OCI-LY1 (cell line): ENCODE results near the gene RARS1.
"Not testable (repeated sequence)": the region's sequence is repeated elsewhere in the genome, so short reads cannot be mapped to it uniquely, and the experiment has no call there.

Source experiments
- H2AFZ ChIP-seq: fragments of 200-600 bp; sonication (generic), shearing (Covaris generic); 2 replicates; pipeline ENCODE4 v1.6.0; 2014; ENCODE audit warnings: antibody characterized with exemption, mild to moderate bottlenecking, low read length
- H3F3A ChIP-seq: fragments of 200-600 bp; sonication (generic), shearing (Covaris generic); 2 replicates; pipeline ENCODE4 v1.6.0; 2014; ENCODE audit warnings: mild to moderate bottlenecking, antibody characterized with exemption, low read length, moderate library complexity; ENCODE audit not compliant: insufficient read depth
- H3K27ac ChIP-seq: fragments of 200-600 bp; sonication (generic); 2 replicates; pipeline ENCODE4 v1.5.1; 2014; ENCODE audit warnings: low read length, mixed run types, mild to moderate bottlenecking, low read depth; ENCODE audit not compliant: poor library complexity, severe bottlenecking
- H3K27me3 ChIP-seq: fragments of 200-600 bp; sonication (generic); 2 replicates; pipeline ENCODE4 v1.6.0; 2014; ENCODE audit warnings: antibody characterized with exemption, mild to moderate bottlenecking, low read length, moderate library complexity; ENCODE audit not compliant: insufficient read depth
- H3K36me3 ChIP-seq: fragments of 200-600 bp; sonication (generic); 2 replicates; pipeline ENCODE4 v1.6.1; 2014; ENCODE audit warnings: mild to moderate bottlenecking, antibody characterized with exemption, low read length, moderate library complexity, mixed read lengths; ENCODE audit not compliant: insufficient read depth
- H3K4me1 ChIP-seq: fragments of 200-600 bp; sonication (generic); 2 replicates; pipeline ENCODE4 v1.5.1; 2014; ENCODE audit warnings: mild to moderate bottlenecking, low read length, moderate library complexity; ENCODE audit not compliant: insufficient read depth, severe bottlenecking
- H3K4me2 ChIP-seq: fragments of 200-600 bp; sonication (generic), shearing (Covaris generic); 2 replicates; pipeline ENCODE4 v1.6.1; 2014; ENCODE audit warnings: low read length
- H3K4me3 ChIP-seq: fragments of 200-600 bp; sonication (generic); 2 replicates; pipeline ENCODE4 v1.5.1; 2014; ENCODE audit warnings: low read length, low read depth, mild to moderate bottlenecking, mixed read lengths; ENCODE audit not compliant: poor library complexity, severe bottlenecking
- H3K79me2 ChIP-seq: fragments of 200-600 bp; shearing (Covaris generic); 2 replicates; pipeline ENCODE4 v1.6.1; 2016; ENCODE audit warnings: mixed run types, low read length, mixed read lengths; ENCODE audit not compliant: insufficient read depth
- H3K9ac ChIP-seq: fragments of 200-600 bp; sonication (generic), shearing (Covaris generic); 2 replicates; pipeline ENCODE4 v1.6.1; 2014; ENCODE audit warnings: mild to moderate bottlenecking, low read length, mixed read lengths
- H3K9me2 ChIP-seq: fragments of 200-600 bp; sonication (generic), shearing (Covaris generic); 2 replicates; pipeline ENCODE4 v1.6.1; 2014; ENCODE audit warnings: low read depth, mild to moderate bottlenecking, low read length, mixed read lengths
- H3K9me3 ChIP-seq: fragments of 200-600 bp; shearing (Covaris generic); 2 replicates; pipeline ENCODE4 v1.6.1; 2014; ENCODE audit warnings: low read length, mixed read lengths
- H4K20me1 ChIP-seq: fragments of 200-600 bp; sonication (generic), shearing (Covaris generic); 2 replicates; pipeline ENCODE4 v1.6.0; 2016; ENCODE audit warnings: mild to moderate bottlenecking, low read length; ENCODE audit not compliant: insufficient read depth
- EZH2 ChIP-seq: fragments of 200-600 bp; sonication (generic), shearing (Covaris generic); IDR thresholded peaks from 2 replicates; pipeline ENCODE4 v1.8.0; 2017; ENCODE audit warnings: borderline replicate concordance, mixed run types, mild to moderate bottlenecking, antibody characterized with exemption, low read length, moderate library complexity, mixed read lengths
- TF ChIP-seq, protein P1 (sequence below): fragments of 200-600 bp; sonication (generic), shearing (Covaris generic); IDR thresholded peaks from 2 replicates; pipeline ENCODE4 v1.5.1; 2017; ENCODE audit warnings: mild to moderate bottlenecking, antibody characterized with exemption, low read length, moderate library complexity, mixed read lengths

RARS1 gene

DNA sequence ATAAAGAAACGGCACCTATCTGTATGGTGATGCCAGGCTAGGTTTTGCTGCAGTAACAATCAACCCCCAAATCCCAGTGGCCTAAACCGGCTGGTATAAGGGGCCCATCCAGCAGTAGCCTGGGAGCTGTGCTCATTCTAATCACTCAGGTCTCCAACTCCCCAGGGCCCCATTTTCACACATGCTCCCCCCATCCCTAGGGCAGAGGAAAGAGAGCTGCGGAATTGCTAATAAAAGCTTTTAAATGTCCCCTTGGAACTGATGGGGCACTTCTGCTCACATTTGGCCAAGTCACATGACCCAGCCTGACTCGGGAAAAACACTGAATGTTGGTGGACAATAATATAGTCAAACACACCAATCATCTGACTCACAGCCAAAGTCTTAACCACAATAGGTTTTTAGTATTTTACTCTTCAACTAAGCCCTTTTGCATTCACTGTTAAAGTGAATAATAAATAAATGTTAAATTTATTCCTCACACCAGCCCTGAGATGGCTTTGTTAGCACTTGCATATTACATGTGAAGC, 44.4 kb downstream of the RARS1 start:
- no peaks in the 10 kb centered on the region for H3K36me3 ChIP-seq
- H3K4me2 ChIP-seq, result no peak overlapping the region
- no peaks in the 10 kb centered on the region for H3K27me3 ChIP-seq
- H2AFZ ChIP-seq, result no peak overlapping the region
- H3K27ac ChIP-seq, result no peak overlapping the region
- H3F3A ChIP-seq, result no peaks in the 10 kb centered on the region
- H3K4me1 ChIP-seq, result no peaks in the 10 kb centered on the region
- H3K9me2 ChIP-seq, result no peaks in the 10 kb centered on the region
- H4K20me1 ChIP-seq, result no peaks in the 10 kb centered on the region
- H3K9me3 ChIP-seq, result no peaks in the 10 kb centered on the region
- TF ChIP-seq, protein P1, sequence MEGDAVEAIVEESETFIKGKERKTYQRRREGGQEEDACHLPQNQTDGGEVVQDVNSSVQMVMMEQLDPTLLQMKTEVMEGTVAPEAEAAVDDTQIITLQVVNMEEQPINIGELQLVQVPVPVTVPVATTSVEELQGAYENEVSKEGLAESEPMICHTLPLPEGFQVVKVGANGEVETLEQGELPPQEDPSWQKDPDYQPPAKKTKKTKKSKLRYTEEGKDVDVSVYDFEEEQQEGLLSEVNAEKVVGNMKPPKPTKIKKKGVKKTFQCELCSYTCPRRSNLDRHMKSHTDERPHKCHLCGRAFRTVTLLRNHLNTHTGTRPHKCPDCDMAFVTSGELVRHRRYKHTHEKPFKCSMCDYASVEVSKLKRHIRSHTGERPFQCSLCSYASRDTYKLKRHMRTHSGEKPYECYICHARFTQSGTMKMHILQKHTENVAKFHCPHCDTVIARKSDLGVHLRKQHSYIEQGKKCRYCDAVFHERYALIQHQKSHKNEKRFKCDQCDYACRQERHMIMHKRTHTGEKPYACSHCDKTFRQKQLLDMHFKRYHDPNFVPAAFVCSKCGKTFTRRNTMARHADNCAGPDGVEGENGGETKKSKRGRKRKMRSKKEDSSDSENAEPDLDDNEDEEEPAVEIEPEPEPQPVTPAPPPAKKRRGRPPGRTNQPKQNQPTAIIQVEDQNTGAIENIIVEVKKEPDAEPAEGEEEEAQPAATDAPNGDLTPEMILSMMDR, result no peak
- TF ChIP-seq EZH2, result no peak
- H3K79me2 ChIP-seq, result no peaks in the 10 kb centered on the region
- no peak overlapping the region for H3K4me3 ChIP-seq
- H3K9ac ChIP-seq, result no peak overlapping the region

GRCh38 chr5:168531191-168531590, 44.9 kb downstream of the RARS1 start:
- H3K36me3 ChIP-seq, result no peaks in the 10 kb centered on the region
- no peaks in the 10 kb centered on the region for H3K4me1 ChIP-seq
- no peaks in the 10 kb centered on the region for H3F3A ChIP-seq
- H3K79me2 ChIP-seq, result no peaks in the 10 kb centered on the region
- H3K4me3 ChIP-seq, result no peak overlapping the region
- no peaks in the 10 kb centered on the region for H3K9me2 ChIP-seq
- no peak overlapping the region for H2AFZ ChIP-seq
- no peak for TF ChIP-seq EZH2
- TF ChIP-seq, protein P1, result no peak
- no peak overlapping the region for H3K27ac ChIP-seq
- H3K27me3 ChIP-seq, result no peaks in the 10 kb centered on the region
- no peak overlapping the region for H3K9ac ChIP-seq
- no peaks in the 10 kb centered on the region for H3K9me3 ChIP-seq
- no peaks in the 10 kb centered on the region for H4K20me1 ChIP-seq
- H3K4me2 ChIP-seq, result no peak overlapping the region

- no peaks in the 10 kb centered on the region for H3K36me3 ChIP-seq
- H2AFZ ChIP-seq, result no peak overlapping the region
- H3K27me3 ChIP-seq, result no peaks in the 10 kb centered on the region
- H3K4me2 ChIP-seq, result no peak overlapping the region
- no peaks in the 10 kb centered on the region for H3K9me2 ChIP-seq
- no peak overlapping the region for H3K27ac ChIP-seq
- no peaks in the 10 kb centered on the region for H3F3A ChIP-seq
- TF ChIP-seq EZH2, result no peak
- TF ChIP-seq, protein P1, result no peak
- no peaks in the 10 kb centered on the region for H3K4me1 ChIP-seq
- no peaks in the 10 kb centered on the region for H3K79me2 ChIP-seq
- H3K9ac ChIP-seq, result no peak overlapping the region
- no peak overlapping the region for H3K4me3 ChIP-seq
- H4K20me1 ChIP-seq, result no peaks in the 10 kb centered on the region
- H3K9me3 ChIP-seq, result no peaks in the 10 kb centered on the region
These were observed 46.0 kb downstream of the RARS1 start for GRCh38 chr5:168531987-168532864.

DNA sequence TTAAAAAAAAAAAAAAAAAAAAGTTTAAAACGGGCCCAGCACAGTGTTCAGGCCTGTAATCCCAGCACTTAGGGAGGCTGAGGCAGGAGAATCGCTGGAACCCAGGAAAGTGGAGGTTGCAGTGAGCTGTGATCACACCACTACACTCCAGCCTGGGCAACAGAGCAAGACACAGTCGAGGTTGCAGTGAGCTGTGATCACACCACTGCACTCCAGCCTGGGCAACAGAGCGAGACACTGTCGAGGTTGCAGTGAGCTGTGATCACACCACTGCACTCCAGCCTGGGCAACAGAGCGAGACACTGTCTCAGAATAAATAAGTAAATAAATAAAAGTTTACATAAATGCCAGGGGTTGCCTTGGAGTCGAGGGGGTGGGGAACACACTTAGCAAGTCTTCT, 48.1 kb downstream of the RARS1 start:
- H3K36me3 ChIP-seq, H3K9me2 ChIP-seq, H3K27me3 ChIP-seq, H4K20me1 ChIP-seq, H3K9me3 ChIP-seq, H3K4me2 ChIP-seq, H3K79me2 ChIP-seq, H3K4me1 ChIP-seq, H3F3A ChIP-seq, H3K9ac ChIP-seq, H3K4me3 ChIP-seq, H3K27ac ChIP-seq, H2AFZ ChIP-seq: not testable (repeated sequence)
